ENCODE measurements around the gene RPS21.

DNA sequence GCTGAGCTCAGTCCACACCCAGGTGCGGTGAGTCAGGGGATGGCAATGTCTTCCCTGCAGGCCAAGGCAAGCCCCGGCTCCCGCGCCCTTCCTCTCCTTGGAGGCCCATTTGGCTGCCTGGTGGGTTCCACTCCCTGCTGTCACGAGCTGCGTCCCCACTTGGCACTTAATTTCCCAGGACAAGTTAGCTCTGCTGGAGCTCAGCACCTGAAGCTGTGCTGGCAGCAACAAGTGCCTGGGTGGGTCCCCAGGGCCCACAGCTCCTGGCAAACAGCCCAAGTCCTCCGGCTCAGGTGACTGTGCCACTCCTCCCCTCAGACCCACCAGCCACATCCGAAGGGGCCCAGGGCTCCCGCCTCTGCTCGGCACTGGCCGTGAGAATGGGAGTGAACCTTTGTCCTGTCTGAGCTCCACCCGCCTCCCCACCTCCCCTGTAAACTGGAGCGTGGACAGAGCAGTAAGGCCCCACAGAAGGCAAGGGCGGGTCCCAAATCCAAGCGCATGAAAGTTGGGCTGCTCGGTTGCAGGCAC, 36.7 kb upstream of the RPS21 start:
- no peak for TF ChIP-seq SMAD1 (IDR thresholded peaks at IDR 0.05; ENCODE audit: low read depth, partially characterized antibody)
- TF ChIP-seq, protein P1, sequence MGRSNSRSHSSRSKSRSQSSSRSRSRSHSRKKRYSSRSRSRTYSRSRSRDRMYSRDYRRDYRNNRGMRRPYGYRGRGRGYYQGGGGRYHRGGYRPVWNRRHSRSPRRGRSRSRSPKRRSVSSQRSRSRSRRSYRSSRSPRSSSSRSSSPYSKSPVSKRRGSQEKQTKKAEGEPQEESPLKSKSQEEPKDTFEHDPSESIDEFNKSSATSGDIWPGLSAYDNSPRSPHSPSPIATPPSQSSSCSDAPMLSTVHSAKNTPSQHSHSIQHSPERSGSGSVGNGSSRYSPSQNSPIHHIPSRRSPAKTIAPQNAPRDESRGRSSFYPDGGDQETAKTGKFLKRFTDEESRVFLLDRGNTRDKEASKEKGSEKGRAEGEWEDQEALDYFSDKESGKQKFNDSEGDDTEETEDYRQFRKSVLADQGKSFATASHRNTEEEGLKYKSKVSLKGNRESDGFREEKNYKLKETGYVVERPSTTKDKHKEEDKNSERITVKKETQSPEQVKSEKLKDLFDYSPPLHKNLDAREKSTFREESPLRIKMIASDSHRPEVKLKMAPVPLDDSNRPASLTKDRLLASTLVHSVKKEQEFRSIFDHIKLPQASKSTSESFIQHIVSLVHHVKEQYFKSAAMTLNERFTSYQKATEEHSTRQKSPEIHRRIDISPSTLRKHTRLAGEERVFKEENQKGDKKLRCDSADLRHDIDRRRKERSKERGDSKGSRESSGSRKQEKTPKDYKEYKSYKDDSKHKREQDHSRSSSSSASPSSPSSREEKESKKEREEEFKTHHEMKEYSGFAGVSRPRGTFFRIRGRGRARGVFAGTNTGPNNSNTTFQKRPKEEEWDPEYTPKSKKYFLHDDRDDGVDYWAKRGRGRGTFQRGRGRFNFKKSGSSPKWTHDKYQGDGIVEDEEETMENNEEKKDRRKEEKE (IDR thresholded peaks at IDR 0.05) = no peak
- TF ChIP-seq, protein P2, sequence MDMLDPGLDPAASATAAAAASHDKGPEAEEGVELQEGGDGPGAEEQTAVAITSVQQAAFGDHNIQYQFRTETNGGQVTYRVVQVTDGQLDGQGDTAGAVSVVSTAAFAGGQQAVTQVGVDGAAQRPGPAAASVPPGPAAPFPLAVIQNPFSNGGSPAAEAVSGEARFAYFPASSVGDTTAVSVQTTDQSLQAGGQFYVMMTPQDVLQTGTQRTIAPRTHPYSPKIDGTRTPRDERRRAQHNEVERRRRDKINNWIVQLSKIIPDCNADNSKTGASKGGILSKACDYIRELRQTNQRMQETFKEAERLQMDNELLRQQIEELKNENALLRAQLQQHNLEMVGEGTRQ (IDR thresholded peaks at IDR 0.05; ENCODE audit: borderline replicate concordance, low read depth, low read length) = no peak
- TF ChIP-seq, protein P3, sequence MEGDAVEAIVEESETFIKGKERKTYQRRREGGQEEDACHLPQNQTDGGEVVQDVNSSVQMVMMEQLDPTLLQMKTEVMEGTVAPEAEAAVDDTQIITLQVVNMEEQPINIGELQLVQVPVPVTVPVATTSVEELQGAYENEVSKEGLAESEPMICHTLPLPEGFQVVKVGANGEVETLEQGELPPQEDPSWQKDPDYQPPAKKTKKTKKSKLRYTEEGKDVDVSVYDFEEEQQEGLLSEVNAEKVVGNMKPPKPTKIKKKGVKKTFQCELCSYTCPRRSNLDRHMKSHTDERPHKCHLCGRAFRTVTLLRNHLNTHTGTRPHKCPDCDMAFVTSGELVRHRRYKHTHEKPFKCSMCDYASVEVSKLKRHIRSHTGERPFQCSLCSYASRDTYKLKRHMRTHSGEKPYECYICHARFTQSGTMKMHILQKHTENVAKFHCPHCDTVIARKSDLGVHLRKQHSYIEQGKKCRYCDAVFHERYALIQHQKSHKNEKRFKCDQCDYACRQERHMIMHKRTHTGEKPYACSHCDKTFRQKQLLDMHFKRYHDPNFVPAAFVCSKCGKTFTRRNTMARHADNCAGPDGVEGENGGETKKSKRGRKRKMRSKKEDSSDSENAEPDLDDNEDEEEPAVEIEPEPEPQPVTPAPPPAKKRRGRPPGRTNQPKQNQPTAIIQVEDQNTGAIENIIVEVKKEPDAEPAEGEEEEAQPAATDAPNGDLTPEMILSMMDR (IDR thresholded peaks at IDR 0.05 in 2 of 3, conservative IDR thresholded peaks at IDR 0.05 in 1 of 3; ENCODE audit: control insufficient read depth in 2 of 3, extremely low read depth in 1 of 3, insufficient read depth in 1 of 3, low read depth in 3 of 3, low read length in 3 of 3) = no peak
- TF ChIP-seq RAD21 (IDR thresholded peaks at IDR 0.05; ENCODE audit: insufficient read depth, low read depth, low read length) = no peak
- no peak for TF ChIP-seq DPF2 (IDR thresholded peaks at IDR 0.05)
- no peak for TF ChIP-seq CHD2 (IDR thresholded peaks at IDR 0.05; ENCODE audit: borderline replicate concordance, low read depth, low read length)
